Right forelimb (tissue), 1 donor: ENCODE measurements around the gene ANKRD37.

Experiments
- DNase-seq: peaks from one replicate; pipeline ENCODE4 v3.0.0-alpha.2; 2018

ANKRD37 gene

DNA sequence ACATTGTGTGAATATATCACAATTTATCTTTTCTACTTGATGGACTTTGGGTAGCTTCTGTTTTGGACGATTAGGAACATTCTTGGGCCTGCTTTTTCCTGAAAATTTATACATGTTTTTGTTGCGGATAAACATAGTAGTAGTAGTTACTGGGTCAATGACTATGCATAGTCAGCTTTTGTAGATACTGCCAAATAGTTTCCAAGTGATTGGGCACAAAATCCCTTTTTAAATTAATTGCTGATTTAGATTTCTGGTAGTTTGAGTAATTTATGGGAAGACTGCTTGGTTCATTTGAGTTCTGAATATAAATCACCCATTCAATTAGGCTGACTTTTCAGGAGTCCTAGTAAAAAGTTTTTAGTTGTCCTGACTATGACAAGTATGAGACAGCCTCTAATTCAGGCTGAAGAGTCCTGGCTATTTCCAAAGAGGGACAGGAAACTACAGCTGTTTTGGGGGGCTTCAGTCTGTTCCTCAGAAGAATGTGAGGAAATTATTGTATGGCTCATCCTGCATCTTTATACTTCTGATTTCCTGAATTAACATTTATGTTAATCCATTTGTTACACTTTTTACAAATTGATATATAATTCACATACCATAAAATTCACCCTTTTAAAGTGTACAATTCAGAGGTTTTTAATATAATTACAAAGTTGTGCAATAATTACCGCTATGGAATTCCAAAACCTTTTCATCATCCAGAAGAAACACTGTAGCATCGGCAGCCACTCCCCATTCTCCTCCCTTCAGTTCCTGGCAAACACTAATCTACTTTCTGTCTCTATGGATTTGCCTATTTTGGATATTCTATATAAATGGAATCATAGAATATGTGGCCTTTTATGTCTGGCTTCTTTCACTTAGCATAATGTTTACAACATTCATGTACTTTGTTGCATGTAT, 15.1 kb upstream of the ANKRD37 start:
- DNase-seq, result no peak

- no peak for DNase-seq
Measured at GRCh38 chr4:185382754-185383153, 13.9 kb upstream of the ANKRD37 start.

DNA sequence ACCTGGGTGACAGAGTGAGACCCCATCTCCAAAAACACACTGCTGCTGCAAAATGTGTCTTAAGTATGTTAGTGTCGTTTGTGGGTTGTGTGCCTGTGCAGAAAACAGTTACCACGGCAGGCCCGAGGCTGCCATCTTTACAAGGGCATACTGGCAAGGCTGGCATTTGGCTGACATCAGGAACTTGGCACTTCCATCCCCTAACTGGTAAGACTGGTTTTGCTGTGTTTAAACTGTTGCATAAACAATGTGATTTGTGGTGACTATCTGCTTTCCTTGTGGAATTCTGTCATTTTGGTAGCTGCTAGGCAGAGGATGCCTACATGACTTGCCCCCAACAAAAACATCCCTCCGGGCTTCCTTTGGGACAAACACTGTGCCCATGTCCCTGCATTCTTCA, 13.2 kb upstream of the ANKRD37 start:
- no peak for DNase-seq

DNA sequence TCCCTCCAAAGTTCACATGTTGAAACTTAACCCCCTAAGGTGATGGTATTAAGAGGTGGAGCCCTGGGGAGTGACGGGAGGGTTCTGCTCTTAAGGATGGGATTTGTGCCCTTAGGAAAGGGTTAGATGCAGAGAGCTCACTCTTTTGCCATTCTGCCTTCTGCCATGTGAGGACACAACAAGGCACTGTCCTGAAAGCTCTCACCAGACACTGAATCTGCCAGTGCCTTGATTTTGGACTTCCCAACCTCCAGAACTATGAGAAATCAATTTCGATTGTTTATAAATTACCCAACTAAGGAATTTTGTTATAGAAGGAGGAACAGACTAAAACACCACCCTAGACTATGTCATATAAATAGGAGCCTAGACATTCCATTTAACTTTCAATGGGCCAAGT, 12.6 kb upstream of the ANKRD37 start:
- no peak for DNase-seq

DNA sequence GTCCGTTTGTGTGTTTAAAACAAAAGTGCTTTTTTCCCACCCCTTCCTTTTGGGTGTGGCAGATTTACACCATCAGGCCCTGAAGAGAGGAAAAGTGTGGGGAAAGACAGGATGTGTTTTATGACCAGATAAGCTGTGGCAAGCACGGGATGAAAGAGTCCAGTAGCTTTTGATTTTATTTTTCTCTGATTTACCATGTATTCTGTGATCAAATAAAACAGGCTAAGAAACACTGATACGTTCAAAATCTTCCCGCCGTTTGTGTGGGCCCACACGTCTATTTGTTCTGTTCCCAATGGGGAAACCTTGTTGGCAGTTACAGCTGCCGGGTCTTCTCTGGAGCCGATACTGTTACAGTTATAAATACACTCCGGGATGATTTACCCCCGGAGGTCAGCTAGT, 11.7 kb upstream of the ANKRD37 start:
- no peak for DNase-seq

- DNase-seq, result no peak
Measured at GRCh38 chr4:185387957-185388356, 8.7 kb upstream of the ANKRD37 start.

GRCh38 chr4:185390941-185391340, 5.7 kb upstream of the ANKRD37 start:
- DNase-seq, result no peak

GRCh38 chr4:185392156-185392555, 4.5 kb upstream of the ANKRD37 start:
- DNase-seq, result no peak

GRCh38 chr4:185394568-185395237, 1.9 kb upstream of the ANKRD37 start:
- no peak for DNase-seq

- DNase-seq, result no peak
Measured at GRCh38 chr4:185395238-185395955, 1.2 kb upstream of the ANKRD37 start, which contains the start of gene LRP2BP. LRP2BP (minus strand) TSS chr4:185395924; CDS start chr4:185378186, 17,738 bp downstream.

DNA sequence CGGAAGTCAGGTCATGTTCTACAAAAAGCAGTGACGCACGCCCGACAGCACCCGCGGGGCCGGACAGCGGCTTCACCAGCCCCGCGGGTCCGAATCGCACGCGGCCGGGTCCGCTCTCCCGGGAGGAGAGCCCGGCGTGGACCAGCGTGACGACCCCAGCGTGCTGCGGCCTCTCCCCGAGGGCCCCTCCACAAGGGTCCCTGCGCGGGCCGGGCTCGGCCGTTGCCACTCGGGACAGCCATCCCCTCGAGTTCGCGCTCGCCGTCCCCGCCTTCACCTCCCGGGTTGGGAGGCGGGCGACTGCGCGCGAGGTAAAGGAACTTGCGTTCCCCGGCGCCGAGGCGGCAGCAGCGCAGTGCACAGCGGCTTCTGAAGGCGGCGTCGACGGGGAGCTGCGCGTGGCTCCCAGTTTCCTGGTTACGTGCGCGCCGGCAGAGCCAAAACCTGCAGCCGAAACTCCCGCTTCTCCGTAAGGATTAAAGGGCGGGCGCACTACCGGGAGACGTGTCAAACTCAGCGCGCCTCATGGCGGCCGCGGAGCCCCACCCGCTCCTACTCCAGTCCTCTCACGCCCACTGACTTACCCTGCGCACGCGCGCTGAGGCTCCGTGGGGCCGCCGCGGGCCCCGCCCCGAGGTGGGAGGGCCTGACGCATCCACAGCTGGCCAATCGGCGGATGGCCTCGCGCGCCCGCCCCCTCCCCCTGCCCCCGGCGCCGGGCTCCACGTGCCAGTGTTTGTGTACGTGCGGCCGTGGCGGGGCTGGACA, 501 bp upstream of the ANKRD37 start:
- DNase-seq, result peak; percentile 99

- no peak for DNase-seq
Measured at GRCh38 chr4:185398618-185399017, 2.0 kb downstream of the ANKRD37 start.

GRCh38 chr4:185399466-185399865, 2.8 kb downstream of the ANKRD37 start:
- DNase-seq, result no peak

- no peak for DNase-seq
Measured at GRCh38 chr4:185404031-185404430, 7.4 kb downstream of the ANKRD37 start.

DNA sequence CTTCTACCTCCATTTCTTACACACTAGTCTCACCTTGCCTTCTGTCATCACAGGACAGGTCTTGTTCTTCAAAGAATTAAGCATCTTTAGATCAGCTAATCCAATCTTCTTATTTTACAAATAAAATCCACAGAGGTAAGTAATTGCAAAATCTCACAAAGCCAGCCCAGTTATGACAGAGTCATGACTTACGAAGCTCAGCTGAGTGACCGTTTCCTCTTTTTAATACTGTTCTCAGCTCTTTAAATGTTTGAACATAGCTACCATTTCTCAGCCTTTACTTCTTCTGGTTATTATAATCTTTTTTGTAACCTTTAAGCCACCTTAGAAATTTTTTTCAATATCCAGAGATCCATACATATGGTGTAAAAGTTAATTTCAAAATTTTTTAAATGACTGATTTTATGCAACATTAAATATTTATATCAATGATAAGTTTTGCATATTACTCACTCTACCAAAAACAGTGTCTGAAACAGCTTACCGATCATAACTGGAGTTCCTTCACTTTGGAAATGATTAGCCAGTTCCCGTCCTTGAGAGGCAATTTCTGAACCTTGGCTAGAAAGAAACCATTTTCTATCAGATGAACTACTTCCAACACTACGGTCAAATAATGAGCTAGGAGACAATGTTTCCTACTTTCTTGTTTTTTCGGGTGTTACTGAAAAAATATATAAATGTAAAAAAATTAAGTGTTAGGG, 8.8 kb downstream of the ANKRD37 start:
- DNase-seq, result no peak

GRCh38 chr4:185408432-185408831, 11.8 kb downstream of the ANKRD37 start:
- no peak for DNase-seq

GRCh38 chr4:185411849-185412248, 15.2 kb downstream of the ANKRD37 start:
- DNase-seq, result no peak

- DNase-seq, result no peak
Measured at GRCh38 chr4:185412412-185412811, 15.8 kb downstream of the ANKRD37 start.

- DNase-seq, result no peak
Measured at GRCh38 chr4:185416955-185417354, 20.3 kb downstream of the ANKRD37 start.

- DNase-seq, result no peak
Measured at GRCh38 chr4:185421366-185422124, 24.9 kb downstream of the ANKRD37 start.
